Aorta (tissue), 5 donors: ENCODE measurements around the gene CDX2. TPM values are rescaled to one million over a fixed set of nuclear protein-coding genes. Genes with fewer than 3 reads are reported as not detected.
"Not testable (repeated sequence)": the region's sequence is repeated elsewhere in the genome, so short reads cannot be mapped to it uniquely, and the experiment has no call there.

Source experiments
- ATAC-seq: fragments of 200-7000 bp; cut with Tn5 transposase; one replicate; pipeline ENCODE4 v1.9.1; 2022; ENCODE audit warnings: moderate library complexity; ENCODE audit not compliant: low FRiP score
- DNase-seq, 2 donors: peaks; one replicate each; pipeline ENCODE4 v3.0.0-alpha.2; 2020
- H3K27ac ChIP-seq, 2 donors: one replicate each; pipeline ENCODE4 v1.5.1; 2013; ENCODE audit warnings: low read length in 2 of 2, mild to moderate bottlenecking in 2 of 2, moderate library complexity in 2 of 2, control low read depth in 1 of 2, inconsistent platforms in 1 of 2, low read depth in 1 of 2
- H3K27me3 ChIP-seq, 2 donors: one replicate each; pipeline ENCODE4 v1.6.1; 2013; ENCODE audit warnings: control low read depth in 1 of 2, low read length in 1 of 2, mild to moderate bottlenecking in 1 of 2, moderate library complexity in 1 of 2; ENCODE audit not compliant: insufficient read depth in 2 of 2, control insufficient read depth in 1 of 2
- H3K36me3 ChIP-seq, 2 donors: one replicate each; pipeline ENCODE4 v1.6.1; 2013; ENCODE audit warnings: control low read depth in 1 of 2, low read length in 1 of 2, mild to moderate bottlenecking in 1 of 2; ENCODE audit not compliant: insufficient read depth in 2 of 2, control insufficient read depth in 1 of 2
- H3K4me1 ChIP-seq, 2 donors: one replicate each; pipeline ENCODE4 v1.6.1; 2013; ENCODE audit warnings: low read length in 2 of 2, control low read depth in 1 of 2, mild to moderate bottlenecking in 1 of 2, moderate library complexity in 1 of 2; ENCODE audit not compliant: insufficient read depth in 2 of 2, control insufficient read depth in 1 of 2
- H3K4me3 ChIP-seq, 2 donors: one replicate each; pipeline ENCODE4 v1.5.1; 2013; ENCODE audit warnings: low read length in 2 of 2, control low read depth in 1 of 2, mild to moderate bottlenecking in 1 of 2
- H3K9me3 ChIP-seq: one replicate; pipeline ENCODE4 v1.6.1; 2013; ENCODE audit warnings: mild to moderate bottlenecking, low read length; ENCODE audit not compliant: control insufficient read depth
- WGBS, 2 donors: extraction: QIAGEN DNeasy Blood & Tissue Kit; methylation state at CpG; one replicate each; pipeline ENCODE4 v1.1.7; 2013; 5-methylcytosine and 5-hydroxymethylcytosine counted together
- intact Hi-C, 2 donors: fragments of 100-400 bp; cut with DNase I; formaldehyde crosslinking; loops; one replicate each; pipeline versions ENCODE4 v1.14.2 to v1.15.0; 2022
- long read RNA-seq, 2 donors: library from polyadenylated mRNA; unstranded; transcript quantifications; one replicate each; pipeline ENCODE4 v2.0.0, GENCODE V29; 2020 to 2021
- polyA plus RNA-seq, 2 donors: library from polyadenylated mRNA; stranded (reverse); fragments of 200-250 nt; gene quantifications; one replicate each; pipeline ENCODE4 v1.2.3, GENCODE V29; 2013
- total RNA-seq, 2 donors: library from RNA; stranded (reverse); fragmentation: NEBNext Ultra II Directional; extraction: Animal tissue kit (Norgen Biotek cat#: 25700); gene quantifications; one replicate each; pipeline ENCODE4 v1.2.1, GENCODE V29; 2021
- donor health status: healthy with polysubstance abuse.
- donor health status: Bipolar disorder and iron deficiency.
- donor health status: DM: no; HTN: no; CAD: no.
- donor health status: DM: no; HTN: no; CAD: no.
- donor health status: DM: yes; HTN: yes; CAD: no.

CDX2 gene, protein sequence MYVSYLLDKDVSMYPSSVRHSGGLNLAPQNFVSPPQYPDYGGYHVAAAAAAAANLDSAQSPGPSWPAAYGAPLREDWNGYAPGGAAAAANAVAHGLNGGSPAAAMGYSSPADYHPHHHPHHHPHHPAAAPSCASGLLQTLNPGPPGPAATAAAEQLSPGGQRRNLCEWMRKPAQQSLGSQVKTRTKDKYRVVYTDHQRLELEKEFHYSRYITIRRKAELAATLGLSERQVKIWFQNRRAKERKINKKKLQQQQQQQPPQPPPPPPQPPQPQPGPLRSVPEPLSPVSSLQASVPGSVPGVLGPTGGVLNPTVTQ
- total RNA-seq (not detected), polyA plus RNA-seq (10 to 100 TPM in 1 of 2 donors, not detected in 1; 27.7 TPM)
- long read RNA-seq, donor 1 = 0 reads
- long read RNA-seq, donor 2 = 0 reads

DNA sequence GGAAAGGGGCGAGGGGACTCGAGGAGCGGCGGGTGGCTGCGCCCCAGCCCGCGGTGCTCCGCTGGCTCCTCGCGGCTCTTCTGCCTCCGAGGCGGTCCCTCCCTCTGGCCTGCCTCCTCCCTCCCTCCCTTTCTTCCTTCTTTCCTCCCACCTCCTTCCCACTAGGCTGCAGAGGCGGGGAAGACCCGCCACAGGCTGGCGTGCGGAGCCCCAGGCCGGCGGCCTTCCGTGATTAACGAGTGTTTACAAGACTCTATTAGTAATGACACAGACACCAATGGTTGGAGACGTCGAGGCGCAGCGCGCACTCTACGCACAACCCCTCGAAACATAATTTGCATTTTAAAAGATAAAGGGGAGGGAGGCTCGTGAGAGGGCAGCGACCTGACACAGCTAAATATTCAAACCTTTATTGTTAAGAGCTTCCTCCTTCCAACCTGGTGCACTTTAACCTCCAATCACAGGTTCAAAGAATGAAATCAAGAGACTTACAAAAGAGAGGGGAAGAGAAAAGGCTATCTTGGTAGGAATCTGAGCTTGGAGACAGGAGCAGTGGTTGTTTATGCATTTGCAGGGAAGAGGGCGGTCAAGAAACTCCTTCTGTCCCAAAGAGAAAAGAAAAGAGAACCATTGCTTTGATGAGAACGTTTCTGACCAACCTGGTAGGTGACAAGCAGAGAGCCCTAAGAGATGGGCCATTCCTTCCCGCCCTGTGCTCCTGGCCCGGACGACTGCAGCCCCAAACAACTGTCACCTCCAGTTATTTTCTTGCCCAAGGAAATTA lies at the start of gene CDX2:
Gene CDX2 (minus strand): TSS at position 234 of the 784 bp plus-strand sequence. CDS start 309 bp downstream, outside the sequence.
- no peaks in the 10 kb centered on the region for H3K27me3 ChIP-seq
- WGBS, 2 donors = 6 to 9% methylated on average over 34 of the region's 34 CpGs
- no peak within 1 kb of the TSS for H3K4me3 ChIP-seq
- no peak within 1 kb of the TSS for H3K27ac ChIP-seq
- DNase-seq = no peak
- H3K36me3 ChIP-seq = no peaks in the 10 kb centered on the region
- ATAC-seq = no peak
- H3K4me1 ChIP-seq = no peaks in the 10 kb centered on the region
- intact Hi-C loops = no loop called here
- H3K9me3 ChIP-seq = no peaks in the 10 kb centered on the region

- no peaks in the 10 kb centered on the region for H3K36me3 ChIP-seq
- DNase-seq (no peak), ATAC-seq (no peak)
- no peaks in the 10 kb centered on the region for H3K9me3 ChIP-seq
- H3K4me1 ChIP-seq = no peaks in the 10 kb centered on the region
- intact Hi-C loops = no loop called here
- 47 to 48% methylated on average over 3 of the region's 3 CpGs for WGBS, 2 donors
- no peak overlapping the region for H3K27ac ChIP-seq
- no peaks in the 10 kb centered on the region for H3K27me3 ChIP-seq
- H3K4me3 ChIP-seq = no peak overlapping the region
These were observed 45.2 kb upstream of the CDX2 start for GRCh38 chr13:28014301-28014700.

- Histone ChIP-seq H3K9me3 (no peaks in the 10 kb centered on the region), H3K27me3 (no peaks in the 10 kb centered on the region), H3K27ac (no peak overlapping the region), H3K4me3 (no peak overlapping the region), H3K4me1 (no peaks in the 10 kb centered on the region), H3K36me3 (no peaks in the 10 kb centered on the region)
- no peak for ATAC-seq
- intact Hi-C loops = no loop called here
- DNase-seq = no peak
- 87 to 89% methylated on average over 1 of the region's 1 CpG for WGBS, 2 donors
These were observed 44.4 kb upstream of the CDX2 start for GRCh38 chr13:28013482-28013881.

GRCh38 chr13:28012896-28013295 lies 43.8 kb upstream of the CDX2 start:
- Histone ChIP-seq H3K4me3 (no peak overlapping the region), H3K4me1 (no peaks in the 10 kb centered on the region), H3K36me3 (no peaks in the 10 kb centered on the region), H3K27me3 (no peaks in the 10 kb centered on the region), H3K27ac (no peak overlapping the region), H3K9me3 (no peaks in the 10 kb centered on the region)
- DNase-seq (no peak), ATAC-seq (no peak)
- intact Hi-C loops = no loop called here

DNA sequence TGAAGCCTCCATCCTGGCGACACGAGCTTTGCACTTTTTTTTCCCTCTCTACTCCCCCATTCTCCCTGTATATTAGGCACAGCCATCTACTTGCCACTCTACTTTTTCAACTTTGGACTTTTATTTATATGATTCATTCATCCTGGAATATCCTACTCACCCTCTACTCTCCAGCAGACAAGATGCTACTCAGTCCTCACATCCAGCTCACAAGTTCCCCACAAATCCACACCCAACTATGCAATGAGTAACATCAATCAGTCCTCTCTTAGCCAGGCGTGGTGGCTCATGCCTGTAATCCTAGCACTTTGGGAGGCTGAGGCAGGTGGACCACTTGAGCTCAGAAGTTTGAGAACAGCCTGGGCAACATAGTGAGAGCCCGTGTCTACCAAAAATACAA lies 43.3 kb upstream of the CDX2 start:
- H3K27ac ChIP-seq = no peak overlapping the region
- ATAC-seq (no peak), DNase-seq (no peak)
- WGBS, 2 donors = 81 to 82% methylated on average over 4 of the region's 4 CpGs
- H3K36me3 ChIP-seq = no peaks in the 10 kb centered on the region
- H3K9me3 ChIP-seq = no peaks in the 10 kb centered on the region
- intact Hi-C loops = no loop called here
- H3K27me3 ChIP-seq = no peaks in the 10 kb centered on the region
- no peaks in the 10 kb centered on the region for H3K4me1 ChIP-seq
- H3K4me3 ChIP-seq = no peak overlapping the region

DNA sequence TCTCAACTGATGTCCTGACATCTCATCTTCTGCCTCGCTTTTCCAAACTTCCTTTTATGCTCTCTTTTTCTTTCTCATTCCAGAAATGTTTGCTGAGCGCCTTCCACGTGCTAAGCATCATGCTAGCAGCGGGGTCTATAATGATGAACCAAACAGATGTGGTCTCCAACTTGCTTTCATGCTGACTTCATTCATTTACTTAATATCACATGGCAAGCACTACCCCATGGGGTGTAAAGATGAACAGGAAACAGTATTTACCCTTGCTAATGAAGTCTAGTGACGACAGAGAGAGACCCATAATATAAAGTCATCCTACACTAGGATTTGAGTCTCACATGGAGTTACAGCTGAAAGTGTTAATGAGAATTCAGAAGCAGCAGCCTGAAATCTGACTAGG lies 40.9 kb upstream of the CDX2 start:
- DNase-seq = no peak
- H3K4me3 ChIP-seq = no peak overlapping the region
- no peak overlapping the region for H3K27ac ChIP-seq
- H3K4me1 ChIP-seq = no peaks in the 10 kb centered on the region
- intact Hi-C loops = no loop called here
- ATAC-seq = no peak
- H3K9me3 ChIP-seq = no peaks in the 10 kb centered on the region
- 48 to 60% methylated on average over 5 of the region's 5 CpGs for WGBS, 2 donors
- no peaks in the 10 kb centered on the region for H3K36me3 ChIP-seq
- no peaks in the 10 kb centered on the region for H3K27me3 ChIP-seq

DNA sequence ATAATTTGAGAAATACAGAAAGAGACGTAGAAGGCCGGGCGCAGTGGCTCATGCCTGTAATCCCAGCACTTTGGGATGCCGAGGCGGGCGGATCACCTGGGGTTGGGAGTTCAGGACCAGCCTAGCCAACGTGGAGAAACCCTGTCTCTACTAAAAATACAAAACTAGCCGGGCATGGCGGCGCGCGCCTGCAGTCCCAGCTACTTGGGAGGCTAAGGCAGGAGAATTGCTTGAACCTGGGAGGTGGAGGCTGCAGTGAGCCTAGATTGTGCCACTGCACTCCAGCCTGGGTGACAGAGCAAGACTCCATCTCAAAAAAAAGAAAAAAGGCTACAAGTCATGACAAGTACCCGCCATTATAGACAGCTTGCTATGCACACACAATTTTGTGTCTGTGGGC lies 35.9 kb upstream of the CDX2 start:
- ATAC-seq, H3K9me3 ChIP-seq, H3K4me1 ChIP-seq, H3K27me3 ChIP-seq, H3K27ac ChIP-seq, H3K36me3 ChIP-seq, DNase-seq, H3K4me3 ChIP-seq, intact Hi-C loops: not testable (repeated sequence)
- 95 to 96% methylated on average over 13 of the region's 13 CpGs for WGBS, 2 donors

- Histone ChIP-seq H3K4me3 (no peak overlapping the region), H3K36me3 (no peaks in the 10 kb centered on the region), H3K9me3 (no peaks in the 10 kb centered on the region), H3K27me3 (no peaks in the 10 kb centered on the region), H3K4me1 (no peaks in the 10 kb centered on the region), H3K27ac (no peak overlapping the region)
- 74 to 76% methylated on average over 6 of the region's 6 CpGs for WGBS, 2 donors
- intact Hi-C loops = no loop called here
- ATAC-seq = no peak
- DNase-seq = no peak
These were observed 34.0 kb upstream of the CDX2 start for GRCh38 chr13:28002886-28003698.
